ENCODE measurements around the gene EHD1.

Gene EHD1

DNA sequence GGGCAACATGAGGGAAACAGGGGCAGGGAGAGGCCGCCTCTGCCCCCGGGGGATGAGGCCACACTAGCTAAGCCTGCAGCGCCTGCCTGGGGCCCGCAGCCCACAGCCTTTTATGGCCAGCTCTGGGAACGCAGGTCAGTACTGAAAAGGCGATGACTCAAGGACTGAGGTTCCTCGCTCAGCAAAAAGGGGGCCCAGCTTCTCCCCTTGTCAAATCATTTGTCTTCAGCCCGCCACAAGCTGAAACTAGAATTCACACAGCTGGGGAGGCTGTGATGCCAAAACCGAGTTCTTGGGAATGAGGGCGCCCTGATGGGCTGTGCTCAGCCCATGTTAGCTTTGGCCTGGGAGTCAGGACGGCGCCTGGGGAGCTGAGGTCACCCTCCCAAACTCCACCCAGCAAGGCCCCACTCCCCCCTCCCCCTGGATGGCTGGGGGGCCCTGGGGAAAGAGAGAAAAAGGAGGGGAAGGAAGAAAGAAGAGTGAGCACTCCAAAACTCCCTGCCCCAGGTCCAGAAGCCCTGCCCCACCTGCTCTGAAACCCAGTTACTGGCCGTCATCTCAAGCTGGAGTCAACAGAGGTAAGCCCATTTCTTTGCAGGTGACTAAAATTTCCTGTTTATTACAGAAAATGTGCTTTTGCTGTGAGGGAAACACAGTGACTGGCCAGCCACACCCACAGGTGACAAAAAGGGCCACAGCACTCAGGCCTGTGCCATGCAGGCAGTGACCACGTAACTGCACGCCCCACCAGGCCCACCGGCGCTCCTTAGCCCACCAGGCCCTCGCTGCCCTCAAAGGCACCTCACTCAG, 13.7 kb downstream of the EHD1 start:
- peak overlapping the region; percentile 97 for H3K27ac Mint-ChIP-seq
- peaks cover 89% of the 10 kb centered on the region for H3K4me1 Mint-ChIP-seq
- no peaks in the 10 kb centered on the region for H3K9me3 Mint-ChIP-seq
- H3K36me3 Mint-ChIP-seq, result peaks cover 79% of the 10 kb centered on the region
- DNase-seq (ENCODE audit: low spot score in 2 of 2) (peak in 1 of 2 donors; percentile 88), ATAC-seq (peak; percentile 75)
- H3K4me3 Mint-ChIP-seq, result peak overlapping the region; percentile 87

DNA sequence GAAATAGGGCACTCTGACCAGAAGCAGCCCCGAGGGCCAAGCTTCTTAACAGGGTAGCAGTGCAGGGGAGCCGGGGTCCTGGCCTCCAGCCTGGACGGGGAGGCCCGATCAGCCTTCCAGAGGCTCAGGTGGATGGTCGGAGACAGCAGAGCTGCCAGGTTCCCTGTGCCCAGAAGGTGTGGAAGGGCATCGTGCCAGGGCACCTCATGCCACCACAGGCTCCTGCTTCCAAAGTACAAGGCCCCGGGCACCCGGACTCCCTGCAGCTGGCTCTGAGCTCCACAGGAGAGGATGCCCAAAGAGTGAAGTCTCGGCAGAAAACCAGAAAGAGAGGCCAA, 14.3 kb downstream of the EHD1 start:
- Mint-ChIP-seq H3K4me3 (peak overlapping the region; percentile 87), H3K4me1 (peaks cover 89% of the 10 kb centered on the region), H3K36me3 (peaks cover 79% of the 10 kb centered on the region), H3K27ac (peak overlapping the region; percentile 97), H3K9me3 (no peaks in the 10 kb centered on the region)
- ATAC-seq (no peak), DNase-seq (ENCODE audit: low spot score in 2 of 2) (no peak)

DNA sequence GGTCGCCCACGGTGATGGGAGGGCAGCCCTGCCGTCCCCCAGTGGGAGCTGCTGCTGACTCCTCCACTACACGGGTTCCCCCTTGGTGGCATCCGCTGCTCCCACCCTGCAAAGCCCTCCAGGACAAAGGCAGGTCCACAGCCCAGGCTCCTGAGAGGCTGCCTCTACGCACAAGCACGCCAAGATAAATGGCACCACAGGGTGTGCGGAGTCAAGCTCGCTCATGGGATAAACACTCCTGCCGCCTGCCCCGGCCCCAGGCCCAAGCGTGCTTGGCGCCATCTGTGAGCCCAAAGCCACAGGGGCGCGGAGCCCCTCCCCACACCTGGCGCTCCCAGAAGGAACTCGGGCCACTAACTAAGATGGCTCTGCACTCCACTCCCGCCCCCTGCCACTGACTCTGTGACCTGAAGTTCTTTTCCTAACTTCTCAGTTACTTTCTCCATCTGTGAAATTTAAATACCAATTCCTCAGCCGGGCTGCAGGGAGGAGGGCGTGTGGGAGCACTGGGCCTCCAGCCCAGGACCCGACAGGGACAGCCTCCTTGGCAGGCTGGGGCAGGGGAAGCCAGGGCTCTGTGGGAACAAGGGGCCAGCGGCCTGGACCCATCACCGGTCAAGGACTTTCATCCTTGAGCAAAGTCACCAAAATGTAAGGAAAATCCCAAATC, 14.9 kb downstream of the EHD1 start:
- H3K4me1 Mint-ChIP-seq, result peaks cover 89% of the 10 kb centered on the region
- H3K4me3 Mint-ChIP-seq, result peak overlapping the region; percentile 87
- H3K36me3 Mint-ChIP-seq, result peaks cover 79% of the 10 kb centered on the region
- DNase-seq (ENCODE audit: low spot score in 2 of 2), result no peak
- no peak for ATAC-seq
- no peaks in the 10 kb centered on the region for H3K9me3 Mint-ChIP-seq
- peak overlapping the region; percentile 97 for H3K27ac Mint-ChIP-seq

DNA sequence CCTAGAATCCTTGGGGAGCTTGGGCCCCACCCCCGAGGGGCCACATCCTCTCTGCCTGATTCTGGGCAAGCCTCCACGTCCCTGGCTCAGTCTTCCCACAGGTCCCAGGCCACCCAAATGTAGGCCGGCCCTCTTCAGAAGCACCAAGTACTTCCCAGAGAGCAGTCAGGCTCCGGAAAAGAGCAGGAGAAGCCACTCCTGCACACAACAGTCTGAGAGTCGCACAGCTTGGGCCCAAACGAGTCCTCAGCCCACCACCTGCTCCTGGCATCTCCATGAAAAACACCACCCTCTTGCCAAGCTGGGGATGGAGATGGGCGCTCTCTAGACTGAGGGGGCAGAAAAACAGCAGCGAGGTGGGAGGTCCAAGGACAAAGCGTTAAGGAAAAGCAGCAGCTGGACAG, 15.4 kb downstream of the EHD1 start:
- peak overlapping the region; percentile 97 for H3K27ac Mint-ChIP-seq
- DNase-seq (ENCODE audit: low spot score in 2 of 2), result no peak
- peaks cover 79% of the 10 kb centered on the region for H3K36me3 Mint-ChIP-seq
- H3K4me3 Mint-ChIP-seq, result peak overlapping the region; percentile 87
- H3K4me1 Mint-ChIP-seq, result peaks cover 87% of the 10 kb centered on the region
- H3K9me3 Mint-ChIP-seq, result no peaks in the 10 kb centered on the region
- ATAC-seq, result no peak

DNA sequence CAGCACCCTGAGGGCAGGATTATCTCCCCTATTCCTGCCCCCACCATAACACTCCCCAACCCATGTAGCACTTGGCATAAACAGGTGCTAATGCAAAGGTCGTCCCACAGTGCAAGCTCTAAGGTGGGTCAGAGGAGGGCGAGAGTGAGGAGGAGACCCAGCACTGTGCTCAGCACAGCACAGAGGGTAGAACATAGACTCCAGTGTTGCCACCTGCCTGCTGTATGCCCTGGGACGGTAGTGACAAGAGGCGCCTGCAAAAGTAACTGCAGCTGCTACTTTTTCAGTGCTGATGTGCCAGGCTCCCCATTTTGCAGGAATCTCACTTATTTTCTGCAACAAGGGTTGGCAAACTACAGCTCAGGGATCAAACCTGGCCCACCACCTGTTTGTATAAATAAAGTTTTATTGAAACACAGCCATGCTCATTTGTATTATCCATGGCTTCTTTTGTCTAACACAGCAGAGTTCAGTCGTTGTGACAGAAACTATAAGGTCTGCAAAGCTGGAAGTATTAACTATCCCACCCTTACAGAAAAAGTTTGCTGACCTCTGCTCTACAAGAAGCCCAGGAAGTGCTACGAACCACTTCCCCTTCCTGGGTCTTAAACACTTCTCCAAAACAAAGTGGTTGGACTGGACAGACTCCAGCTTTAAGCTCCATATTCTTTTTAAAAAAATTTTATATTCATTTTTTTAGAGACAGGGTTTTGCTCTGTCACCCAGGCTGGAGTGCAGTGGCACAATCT, 17.0 kb downstream of the EHD1 start:
- Mint-ChIP-seq H3K4me3 (peak overlapping the region; percentile 87), H3K9me3 (no peaks in the 10 kb centered on the region), H3K27ac (peak overlapping the region; percentile 97), H3K36me3 (peaks cover 79% of the 10 kb centered on the region), H3K4me1 (peaks cover 88% of the 10 kb centered on the region)
- ATAC-seq, result no peak
- DNase-seq (ENCODE audit: low spot score in 2 of 2), result no peak

DNA sequence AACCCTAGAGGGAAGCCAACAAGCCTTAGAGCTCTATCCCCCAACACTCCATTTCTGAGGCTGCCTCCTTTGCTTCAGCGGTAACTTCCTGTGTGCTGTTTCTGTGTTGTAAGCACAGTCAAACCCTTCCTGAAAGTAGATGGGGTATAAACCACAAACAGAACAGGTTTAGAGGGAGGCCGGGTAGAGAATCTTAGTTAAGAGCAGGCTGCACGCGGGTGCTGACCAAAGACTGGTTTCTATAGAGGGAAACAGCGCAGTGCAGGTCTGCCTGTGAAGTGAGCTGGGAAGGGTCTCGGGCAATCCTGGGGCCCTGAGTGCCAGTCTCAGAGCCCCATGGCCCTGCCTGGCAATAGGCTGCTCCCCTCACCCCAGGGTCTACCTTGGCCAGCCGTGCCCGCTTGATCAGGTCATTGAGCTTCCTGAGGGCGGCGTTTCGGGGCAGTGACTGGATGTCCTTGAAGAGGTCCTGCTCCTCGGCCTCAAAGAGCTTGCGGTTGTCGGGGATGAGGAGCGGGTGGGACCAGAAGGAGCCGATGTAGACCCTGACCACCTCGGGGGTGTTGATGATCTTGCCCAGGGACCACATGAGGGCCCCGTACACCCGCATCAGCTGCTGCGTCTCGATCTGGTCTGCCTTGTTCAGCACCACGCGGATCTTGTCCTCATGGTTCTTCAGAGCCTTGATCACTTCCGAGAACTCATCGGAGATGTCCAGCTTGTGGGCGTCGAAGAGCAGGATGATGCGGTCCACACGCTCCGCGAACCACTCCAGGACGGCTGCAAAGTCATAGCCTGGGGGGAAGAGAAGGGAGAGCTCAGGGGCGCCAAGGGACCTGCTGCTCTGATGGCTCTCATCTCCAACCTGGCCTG, 18.6 kb downstream of the EHD1 start:
- Mint-ChIP-seq H3K36me3 (peaks cover 79% of the 10 kb centered on the region), H3K27ac (peak overlapping the region; percentile 97), H3K4me1 (peaks cover 88% of the 10 kb centered on the region), H3K9me3 (no peaks in the 10 kb centered on the region), H3K4me3 (peak overlapping the region; percentile 87)
- peak; percentile 83 for ATAC-seq
- peak in 1 of 2 donors; percentile 87 for DNase-seq (ENCODE audit: low spot score in 2 of 2)

DNA sequence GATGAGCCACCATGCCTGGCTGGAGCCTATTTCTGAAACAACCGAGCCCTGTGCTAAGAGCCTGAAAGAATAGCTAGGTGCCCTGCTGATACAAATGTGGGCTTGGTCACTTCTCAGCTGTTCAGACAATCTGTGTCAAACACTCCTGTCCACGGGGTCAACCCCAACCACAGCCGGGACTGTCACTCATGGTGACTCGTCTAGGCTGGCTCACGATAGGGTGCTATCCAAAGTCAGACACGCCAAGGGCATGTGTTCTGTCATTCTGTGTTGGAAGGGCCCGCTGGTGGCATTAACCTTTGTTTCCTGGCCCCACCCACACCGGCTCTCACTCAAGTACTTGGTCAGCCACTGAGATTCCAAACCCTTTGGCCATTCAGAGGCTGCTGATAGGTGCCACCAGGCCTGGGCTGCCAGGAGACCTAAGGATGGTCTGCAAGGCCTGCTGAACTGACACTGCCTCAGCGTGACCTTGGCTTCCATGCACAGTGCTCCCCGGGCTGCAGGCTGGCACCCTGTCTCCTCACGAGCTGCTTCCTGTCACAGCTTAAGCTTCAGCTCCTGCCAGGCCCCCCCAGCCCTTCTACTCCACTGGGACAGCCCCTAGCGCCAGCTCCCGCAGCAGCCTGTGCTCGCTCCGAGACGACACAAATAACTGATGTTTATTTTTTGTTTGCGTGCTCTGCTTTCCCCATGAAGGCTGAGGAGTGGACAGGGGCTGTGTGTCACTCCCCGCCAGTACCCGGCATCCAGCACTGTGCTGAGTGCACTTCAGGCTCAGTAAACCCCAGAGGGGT, 19.8 kb downstream of the EHD1 start:
- peak in 1 of 2 donors; percentile 82 for DNase-seq (ENCODE audit: low spot score in 2 of 2)

DNA sequence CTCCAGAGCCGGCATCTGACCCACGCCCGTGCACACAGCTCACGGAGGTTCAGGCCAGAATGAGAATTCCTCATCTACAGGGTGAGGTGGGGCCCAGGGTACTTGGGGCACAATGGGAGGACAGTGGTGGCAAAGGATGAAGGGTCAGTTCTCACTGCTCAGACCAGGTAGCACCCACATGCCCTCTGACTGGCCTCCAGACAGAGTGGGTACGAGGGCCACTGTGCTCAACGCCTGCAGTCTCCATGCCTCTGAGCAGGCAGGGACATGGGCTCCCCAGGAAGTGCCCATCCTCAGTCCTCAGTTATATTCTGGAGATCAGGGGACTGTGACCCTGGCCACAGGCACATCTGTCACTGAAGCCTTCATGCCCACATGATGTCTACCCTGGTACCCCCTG, 20.9 kb downstream of the EHD1 start:
- Mint-ChIP-seq H3K9me3 (no peaks in the 10 kb centered on the region), H3K27ac (peak overlapping the region; percentile 97), H3K36me3 (peaks cover 89% of the 10 kb centered on the region), H3K4me3 (peak overlapping the region; percentile 87), H3K4me1 (peaks cover 88% of the 10 kb centered on the region)
- ATAC-seq (no peak), DNase-seq (ENCODE audit: low spot score in 2 of 2) (no peak)

More for the DNA sequence above, 19.8 kb downstream of the EHD1 start:
- Mint-ChIP-seq H3K9me3 (no peaks in the 10 kb centered on the region), H3K4me1 (peaks cover 88% of the 10 kb centered on the region), H3K27ac (peak overlapping the region; percentile 97), H3K4me3 (peak overlapping the region; percentile 87), H3K36me3 (peaks cover 80% of the 10 kb centered on the region)
- peak; percentile 67 for ATAC-seq

DNA sequence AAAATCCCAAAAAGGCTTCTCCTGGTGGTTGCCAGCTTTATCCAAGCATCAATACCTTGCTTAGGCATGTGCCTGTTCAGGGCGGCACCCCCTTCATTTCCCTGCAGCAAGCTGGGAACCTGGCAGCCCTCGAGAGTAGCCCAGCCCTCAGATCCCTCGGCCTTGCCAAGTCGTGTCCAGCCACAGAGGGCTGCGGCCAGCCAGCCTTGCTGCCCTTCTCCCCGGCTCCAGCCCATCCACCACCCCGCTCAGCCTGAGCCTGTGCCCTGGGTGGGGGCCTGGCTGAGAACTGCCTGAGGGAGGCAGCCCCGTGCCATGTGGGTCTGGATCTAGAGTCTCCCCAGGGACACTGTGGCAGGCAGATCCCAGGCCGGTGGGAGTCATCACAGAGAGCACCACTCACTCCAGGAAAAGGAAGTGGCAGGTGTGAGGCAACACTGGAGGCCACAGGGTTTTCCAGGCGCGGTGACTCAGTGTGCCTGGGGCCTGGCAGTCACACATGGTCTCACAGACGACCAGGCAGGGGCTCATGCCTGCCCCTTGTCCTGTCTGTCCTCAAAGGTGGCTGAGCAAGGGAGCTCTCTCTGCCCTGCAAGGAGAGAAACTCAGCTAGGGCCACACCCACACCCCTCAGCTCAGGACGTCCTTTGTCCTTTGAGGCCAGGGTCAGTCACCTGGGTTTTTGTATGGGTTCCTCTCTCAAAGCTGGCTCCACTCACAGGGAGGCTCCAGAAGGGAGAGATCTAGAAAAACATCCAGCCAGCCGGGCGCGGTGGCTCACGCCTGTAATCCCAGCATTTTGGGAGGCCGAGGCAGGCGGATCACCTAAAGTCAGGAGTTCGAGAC, 21.8 kb downstream of the EHD1 start:
- peak overlapping the region; percentile 87 for H3K4me3 Mint-ChIP-seq
- no peaks in the 10 kb centered on the region for H3K9me3 Mint-ChIP-seq
- peak overlapping the region; percentile 97 for H3K27ac Mint-ChIP-seq
- DNase-seq (ENCODE audit: low spot score in 2 of 2) (peak in 1 of 2 donors; percentile 78), ATAC-seq (peak; percentile 29)
- H3K36me3 Mint-ChIP-seq, result peaks cover 98% of the 10 kb centered on the region
- peaks cover 89% of the 10 kb centered on the region for H3K4me1 Mint-ChIP-seq

DNA sequence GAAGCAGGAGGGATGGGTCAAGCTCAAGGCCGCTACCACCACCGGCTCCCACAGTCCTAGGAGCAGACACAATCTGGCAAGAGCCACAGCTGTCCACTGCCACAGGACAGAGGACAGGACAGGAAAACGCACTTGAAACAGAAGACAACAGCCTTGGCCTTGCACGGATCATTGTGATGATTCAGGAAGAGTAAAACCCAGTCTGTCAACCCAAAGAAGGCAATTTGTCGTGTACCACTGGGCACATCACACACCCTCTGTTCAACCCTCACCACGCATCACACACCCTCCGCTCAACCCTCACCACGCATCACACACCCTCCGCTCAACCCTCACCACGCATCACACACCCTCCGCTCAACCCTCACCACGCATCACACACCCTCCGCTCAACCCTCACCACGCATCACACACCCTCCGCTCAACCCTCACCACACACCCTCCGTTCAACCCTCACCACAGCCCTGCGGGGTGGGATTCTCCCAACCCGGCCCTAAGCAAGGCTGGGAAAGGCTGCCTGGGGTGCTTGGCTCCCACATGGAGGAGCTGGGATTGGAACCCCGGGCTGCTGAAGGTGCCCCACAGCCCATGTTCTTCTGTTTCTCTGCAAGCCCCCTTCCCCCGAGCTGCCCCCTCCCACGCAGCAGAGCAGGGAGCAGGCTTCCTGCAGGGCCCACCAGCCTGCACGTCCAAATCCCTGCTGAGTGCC, 22.7 kb downstream of the EHD1 start:
- peaks cover 100% of the 10 kb centered on the region for H3K36me3 Mint-ChIP-seq
- H3K9me3 Mint-ChIP-seq, result no peaks in the 10 kb centered on the region
- H3K4me1 Mint-ChIP-seq, result peaks cover 91% of the 10 kb centered on the region
- H3K27ac Mint-ChIP-seq, result peak overlapping the region; percentile 97
- DNase-seq (ENCODE audit: low spot score in 2 of 2) (no peak), ATAC-seq (no peak)
- H3K4me3 Mint-ChIP-seq, result peak overlapping the region; percentile 87

DNA sequence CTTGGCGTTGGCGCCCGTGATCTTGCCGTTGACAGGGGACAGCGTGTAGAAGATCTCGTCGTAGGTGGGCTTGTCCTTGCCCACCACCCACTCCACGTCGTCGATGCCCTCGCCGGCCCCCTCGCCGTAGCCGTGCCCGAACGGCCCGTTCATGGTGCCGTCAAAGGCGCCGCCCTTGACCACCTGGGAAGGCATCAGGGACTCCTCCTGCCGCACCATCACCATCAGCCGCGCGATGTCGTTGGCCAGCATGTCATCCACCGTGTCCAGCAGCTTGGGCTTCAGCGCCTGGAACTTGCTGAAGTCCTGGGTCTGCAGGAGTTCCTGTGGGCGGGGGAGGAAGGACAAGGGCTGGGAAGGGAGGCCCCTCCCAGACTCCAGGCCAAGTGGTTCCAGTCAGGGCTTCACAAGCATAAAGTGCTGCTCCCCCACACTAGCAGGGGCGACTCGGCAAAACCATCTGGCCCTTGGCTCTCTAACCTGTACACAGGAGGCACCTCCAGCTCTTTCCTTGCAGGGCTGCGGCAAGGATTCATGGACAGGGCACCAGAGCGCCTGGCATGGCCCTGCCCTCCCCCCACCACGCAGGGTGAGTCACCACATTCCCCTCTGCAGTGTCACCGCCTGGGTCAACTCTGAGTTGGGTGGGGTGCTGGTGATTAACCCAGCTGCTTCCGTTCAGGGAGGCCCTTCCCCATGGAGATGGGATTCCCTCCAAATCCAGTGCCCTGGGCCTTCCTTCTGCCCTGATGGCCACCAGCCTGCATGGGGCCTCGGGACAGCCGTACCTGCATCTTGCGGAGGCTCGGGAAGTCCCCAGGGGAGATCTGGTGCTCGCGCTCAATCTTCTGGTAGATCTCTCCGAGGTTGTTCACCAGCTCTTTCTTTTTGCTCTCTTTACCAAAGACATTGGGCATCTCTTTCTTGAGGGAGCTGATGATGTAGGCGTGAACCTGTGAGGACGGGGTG, 23.6 kb downstream of the EHD1 start:
- ATAC-seq, result peak; percentile 11
- peaks cover 86% of the 10 kb centered on the region for H3K4me1 Mint-ChIP-seq
- H3K36me3 Mint-ChIP-seq, result peaks cover 90% of the 10 kb centered on the region
- H3K4me3 Mint-ChIP-seq, result peak overlapping the region; percentile 87
- peak overlapping the region; percentile 97 for H3K27ac Mint-ChIP-seq
- no peaks in the 10 kb centered on the region for H3K9me3 Mint-ChIP-seq
- DNase-seq (ENCODE audit: low spot score in 2 of 2), result no peak

DNA sequence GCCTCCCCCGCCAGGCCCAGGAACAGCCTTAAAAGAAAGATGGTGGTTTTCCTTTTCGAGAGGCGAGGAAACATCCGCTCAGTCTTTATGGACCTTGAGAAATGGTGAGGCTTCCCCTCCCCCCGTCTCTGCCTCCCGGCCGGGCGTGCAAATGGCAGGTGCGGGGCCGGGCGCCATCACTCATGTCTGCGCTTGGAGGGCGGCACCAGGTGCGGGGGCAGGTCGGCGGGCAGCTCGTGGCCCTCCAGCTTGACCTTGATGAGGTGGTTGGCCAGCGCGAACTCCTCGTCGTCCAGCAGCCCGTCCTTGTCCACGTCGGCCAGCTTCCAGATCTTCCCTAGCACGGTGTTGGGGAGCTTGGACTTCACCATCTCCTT, 24.3 kb downstream of the EHD1 start:
- DNase-seq (ENCODE audit: low spot score in 2 of 2) (no peak), ATAC-seq (no peak)
- H3K4me3 Mint-ChIP-seq, result peak overlapping the region; percentile 87
- peaks cover 87% of the 10 kb centered on the region for H3K36me3 Mint-ChIP-seq
- peaks cover 87% of the 10 kb centered on the region for H3K4me1 Mint-ChIP-seq
- H3K9me3 Mint-ChIP-seq, result no peaks in the 10 kb centered on the region
- H3K27ac Mint-ChIP-seq, result peak overlapping the region; percentile 97
